ENCODE results near the gene SEMA3E.
A peak's percentile ranks its signal among the peaks of the same experiment; 100 is the strongest.

The SEMA3E gene

DNA sequence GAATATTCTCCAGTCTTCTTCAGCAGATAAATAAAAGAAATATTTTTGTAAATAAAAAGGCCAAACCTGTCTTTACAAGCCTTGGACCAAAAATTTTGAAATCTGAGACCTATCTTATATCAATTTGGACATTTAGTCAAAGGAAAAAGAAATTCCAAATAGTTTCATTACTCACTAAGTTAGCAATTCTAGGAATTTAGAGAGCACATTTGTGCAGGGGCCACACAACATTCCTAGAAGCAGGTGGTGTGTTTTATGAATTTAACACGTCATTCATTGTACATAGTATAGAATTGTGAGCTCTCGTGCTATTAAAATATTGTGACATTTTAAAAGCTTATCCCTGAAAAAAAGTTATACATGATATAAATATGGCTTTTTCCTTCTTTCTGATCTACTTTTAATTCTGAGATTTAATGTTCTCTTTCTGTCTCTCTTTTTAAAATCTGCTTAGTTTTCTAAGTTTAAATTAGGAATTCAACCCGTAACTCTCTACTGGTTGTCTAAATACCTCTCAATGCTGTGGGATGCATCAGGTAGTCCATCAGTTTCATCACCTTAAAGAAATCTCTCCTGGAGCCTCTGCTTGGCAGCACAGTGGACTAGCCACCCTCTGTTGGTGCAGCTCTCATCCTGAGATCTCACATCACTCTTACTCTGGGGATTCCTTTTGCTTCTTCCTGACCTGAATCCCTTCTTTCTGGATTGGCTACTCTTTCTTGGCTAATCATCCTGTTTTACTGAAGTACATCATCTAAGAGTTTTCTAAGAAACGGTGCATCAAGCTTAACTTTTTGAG, 124.5 kb downstream of the SEMA3E start:
- no peak for DNase-seq
- Histone ChIP-seq H3K36me3 (no peaks in the 10 kb centered on the region), H3K9me3 (no peaks in the 10 kb centered on the region), H3K27me3 (no peaks in the 10 kb centered on the region), H3K4me1 (peaks cover 9% of the 10 kb centered on the region; the same call in 1 of the 2 replicates), H3K4me3 (ENCODE audit: low read depth, low read length) (no peak overlapping the region)
- TF ChIP-seq, protein P1, sequence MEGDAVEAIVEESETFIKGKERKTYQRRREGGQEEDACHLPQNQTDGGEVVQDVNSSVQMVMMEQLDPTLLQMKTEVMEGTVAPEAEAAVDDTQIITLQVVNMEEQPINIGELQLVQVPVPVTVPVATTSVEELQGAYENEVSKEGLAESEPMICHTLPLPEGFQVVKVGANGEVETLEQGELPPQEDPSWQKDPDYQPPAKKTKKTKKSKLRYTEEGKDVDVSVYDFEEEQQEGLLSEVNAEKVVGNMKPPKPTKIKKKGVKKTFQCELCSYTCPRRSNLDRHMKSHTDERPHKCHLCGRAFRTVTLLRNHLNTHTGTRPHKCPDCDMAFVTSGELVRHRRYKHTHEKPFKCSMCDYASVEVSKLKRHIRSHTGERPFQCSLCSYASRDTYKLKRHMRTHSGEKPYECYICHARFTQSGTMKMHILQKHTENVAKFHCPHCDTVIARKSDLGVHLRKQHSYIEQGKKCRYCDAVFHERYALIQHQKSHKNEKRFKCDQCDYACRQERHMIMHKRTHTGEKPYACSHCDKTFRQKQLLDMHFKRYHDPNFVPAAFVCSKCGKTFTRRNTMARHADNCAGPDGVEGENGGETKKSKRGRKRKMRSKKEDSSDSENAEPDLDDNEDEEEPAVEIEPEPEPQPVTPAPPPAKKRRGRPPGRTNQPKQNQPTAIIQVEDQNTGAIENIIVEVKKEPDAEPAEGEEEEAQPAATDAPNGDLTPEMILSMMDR (IDR thresholded peaks at IDR 0.05; ENCODE audit: low read depth, low read length), result no peak

DNA sequence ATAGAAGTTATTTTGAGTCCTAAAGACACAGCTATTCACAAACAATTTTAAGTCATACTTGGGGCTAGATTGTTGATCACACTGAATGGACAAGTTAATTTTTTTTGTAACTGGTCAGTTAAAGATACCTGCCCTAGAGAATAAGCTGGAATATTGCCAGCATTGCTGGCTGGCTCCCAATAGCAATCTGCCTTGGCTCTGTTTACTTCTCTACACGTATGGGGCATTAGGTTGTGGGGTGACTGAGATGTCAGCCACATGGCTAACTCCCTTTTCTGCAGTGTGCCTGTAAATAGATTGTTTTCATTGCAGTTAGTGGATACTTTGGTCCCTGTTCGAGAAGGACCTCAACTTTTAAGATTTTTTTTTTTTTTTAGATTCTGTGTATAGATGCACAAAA, 128.2 kb downstream of the SEMA3E start:
- peaks cover 9% of the 10 kb centered on the region; the same call in 1 of the 2 replicates for H3K4me1 ChIP-seq
- no peaks in the 10 kb centered on the region for H3K9me3 ChIP-seq
- no peak overlapping the region for H3K4me3 ChIP-seq (ENCODE audit: low read depth, low read length)
- no peaks in the 10 kb centered on the region for H3K36me3 ChIP-seq
- DNase-seq, result peak; percentile 9
- TF ChIP-seq, protein P1 (IDR thresholded peaks at IDR 0.05; ENCODE audit: low read depth, low read length), result no peak
- no peaks in the 10 kb centered on the region for H3K27me3 ChIP-seq

DNA sequence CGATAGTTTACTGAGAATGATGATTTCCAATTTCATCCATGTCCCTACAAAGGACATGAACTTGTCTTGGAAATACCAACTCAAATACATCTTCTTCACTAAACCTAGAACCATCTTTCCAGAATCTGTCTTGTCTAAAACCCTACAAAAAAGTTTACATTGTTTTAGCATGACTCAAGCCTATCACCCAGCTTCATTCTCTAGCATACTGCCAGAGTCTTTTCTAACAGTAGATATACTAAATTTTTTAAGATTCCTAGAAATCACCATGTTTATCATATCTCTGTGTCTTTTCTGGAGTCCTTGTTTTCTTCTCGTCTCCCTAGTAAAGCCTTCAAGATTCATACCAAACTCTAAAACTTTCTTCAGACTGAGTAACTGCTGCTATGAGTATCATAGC, 129.7 kb downstream of the SEMA3E start:
- Histone ChIP-seq H3K4me3 (ENCODE audit: low read depth, low read length) (no peak overlapping the region), H3K27me3 (no peaks in the 10 kb centered on the region), H3K4me1 (peaks cover 9% of the 10 kb centered on the region; the same call in 1 of the 2 replicates), H3K9me3 (no peaks in the 10 kb centered on the region), H3K36me3 (no peaks in the 10 kb centered on the region)
- TF ChIP-seq, protein P1 (IDR thresholded peaks at IDR 0.05; ENCODE audit: low read depth, low read length), result no peak
- no peak for DNase-seq

DNA sequence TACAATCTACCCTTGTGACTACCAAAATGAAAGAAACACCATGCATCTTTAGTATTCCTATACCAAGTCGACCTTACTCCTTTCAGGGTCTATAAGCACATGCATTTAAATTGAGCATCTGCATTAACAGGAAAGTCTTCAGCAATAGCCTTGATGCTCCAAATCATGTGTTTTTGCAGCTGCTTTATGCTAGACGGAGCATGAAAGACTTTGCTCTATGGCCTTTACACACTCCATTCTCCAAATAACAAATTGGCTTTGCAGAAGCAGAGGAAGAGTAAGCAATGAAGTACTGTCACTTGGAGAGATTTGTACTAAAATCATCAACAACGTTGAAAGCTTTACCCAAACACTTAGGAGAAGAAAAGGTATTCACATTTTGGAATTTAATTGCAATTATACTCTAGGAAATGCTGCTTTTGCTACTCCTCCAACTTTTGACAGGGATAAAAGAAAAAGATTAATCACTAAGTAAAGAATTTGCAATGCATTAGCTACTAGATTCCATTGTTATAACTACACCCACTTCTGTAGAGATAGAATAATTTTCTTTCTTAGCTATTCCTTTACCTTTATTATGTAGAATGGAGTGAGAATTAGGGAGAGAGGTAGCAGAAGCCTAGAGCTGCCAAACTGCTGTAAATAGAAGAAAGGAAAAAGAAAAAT, 131.8 kb downstream of the SEMA3E start:
- H3K36me3 ChIP-seq, result no peaks in the 10 kb centered on the region
- peaks cover 9% of the 10 kb centered on the region; the same call in 1 of the 2 replicates for H3K4me1 ChIP-seq
- no peaks in the 10 kb centered on the region for H3K9me3 ChIP-seq
- TF ChIP-seq, protein P1 (IDR thresholded peaks at IDR 0.05; ENCODE audit: low read depth, low read length), result no peak
- H3K4me3 ChIP-seq (ENCODE audit: low read depth, low read length), result no peak overlapping the region
- no peak for DNase-seq
- no peaks in the 10 kb centered on the region for H3K27me3 ChIP-seq

DNA sequence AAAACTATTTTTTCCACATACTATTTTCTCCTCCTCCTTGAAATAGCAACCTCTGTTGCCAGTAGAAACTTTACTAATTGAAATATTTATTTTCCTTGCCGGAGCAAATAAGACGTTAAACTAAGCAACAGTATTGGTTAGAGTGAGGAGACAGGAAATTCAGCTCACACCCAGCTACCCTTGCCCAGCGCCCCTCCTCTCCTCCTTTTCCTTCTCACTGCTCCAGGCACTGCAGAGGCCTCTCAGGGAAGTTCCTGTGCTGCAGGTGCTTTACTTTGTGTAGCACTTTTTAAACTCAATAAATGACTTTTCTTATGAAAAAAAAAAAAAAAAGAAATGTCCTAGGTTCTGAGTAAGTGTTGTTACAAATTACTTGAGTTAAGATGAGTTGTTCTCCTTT, 134.0 kb downstream of the SEMA3E start:
- DNase-seq, result no peak
- Histone ChIP-seq H3K9me3 (no peaks in the 10 kb centered on the region), H3K4me3 (ENCODE audit: low read depth, low read length) (no peak overlapping the region), H3K27me3 (no peaks in the 10 kb centered on the region), H3K36me3 (no peaks in the 10 kb centered on the region), H3K4me1 (no peaks in the 10 kb centered on the region)
- TF ChIP-seq, protein P1 (IDR thresholded peaks at IDR 0.05; ENCODE audit: low read depth, low read length), result no peak

Measured in BE2C (cell line).